NCI-H345 treated with DMSO at 0.1 percent for 48 hours (cell line): ENCODE results near the gene MPP3.

Experiments used
- DNase-seq: peaks from one replicate; lab custom pipeline; 2025; ENCODE audit not compliant: unreplicated experiment; lab: John Stamatoyannopoulos, UW

The MPP3 gene

GRCh38 chr17:43832168-43832975, 574 bp downstream of the MPP3 start:
- DNase-seq: no peak

GRCh38 chr17:43831633-43832032, 1.3 kb downstream of the MPP3 start:
- DNase-seq: no peak

GRCh38 chr17:43830510-43831140, 2.3 kb downstream of the MPP3 start:
- no peak for DNase-seq

GRCh38 chr17:43829738-43830137, 3.2 kb downstream of the MPP3 start:
- DNase-seq: no peak

DNA sequence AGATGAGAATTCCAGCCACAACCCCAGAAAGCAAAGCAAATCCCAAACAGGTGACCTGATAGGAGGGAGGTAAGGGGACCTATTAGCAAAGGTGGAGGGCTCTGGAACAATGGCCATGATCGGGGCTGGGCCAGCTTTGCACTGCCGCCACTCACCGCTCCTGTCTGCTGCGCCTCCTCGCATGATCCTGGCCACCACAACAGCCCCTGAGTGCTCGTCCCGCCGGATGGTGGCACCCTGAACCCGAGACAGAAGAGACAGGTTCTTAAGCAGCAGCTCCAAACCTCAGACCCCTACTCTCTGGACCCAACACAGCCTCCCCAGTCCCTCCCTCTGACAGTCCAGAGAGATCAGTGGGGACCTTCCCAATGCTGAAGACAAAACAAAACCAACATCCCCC, 5.3 kb downstream of the MPP3 start:
- no peak for DNase-seq

- DNase-seq: no peak
These were observed 6.7 kb downstream of the MPP3 start for GRCh38 chr17:43826206-43826605.

GRCh38 chr17:43825567-43825966, 7.4 kb downstream of the MPP3 start:
- no peak for DNase-seq

DNA sequence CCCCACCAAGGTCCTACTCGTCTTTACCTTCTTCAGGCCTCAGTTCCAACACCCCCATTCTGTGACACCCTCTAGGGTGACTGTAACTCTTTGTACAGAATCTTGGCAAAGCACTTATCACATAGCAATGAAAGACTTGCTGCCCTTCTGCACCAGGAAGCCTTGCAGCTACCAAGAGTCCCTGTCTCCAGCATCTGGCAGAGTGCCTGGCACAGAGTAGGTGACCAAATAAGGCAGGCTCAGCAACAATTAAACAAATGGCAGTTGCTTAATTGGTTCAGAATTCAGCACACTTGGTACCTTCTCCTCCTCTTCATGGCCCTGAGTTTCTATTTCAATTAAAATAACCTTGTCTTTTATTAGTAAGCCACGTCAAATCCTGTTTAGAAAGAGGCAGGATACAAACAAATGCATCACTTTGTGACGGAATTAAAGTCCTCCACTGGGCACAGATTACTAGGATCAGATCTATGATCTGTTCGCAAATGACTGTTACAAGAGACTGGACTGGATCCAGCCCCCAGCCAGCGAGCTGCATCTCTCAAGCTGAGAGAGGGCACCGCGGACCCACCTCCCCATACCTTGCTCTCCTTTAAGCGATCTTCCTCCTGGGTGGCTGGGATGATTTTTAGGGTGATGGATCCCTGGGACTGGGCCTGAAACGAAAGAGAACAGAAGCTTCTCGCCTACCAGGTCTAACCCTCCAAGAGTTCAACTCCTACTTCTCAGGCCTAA, 9.4 kb downstream of the MPP3 start:
- DNase-seq: no peak

GRCh38 chr17:43822570-43823190, 10.3 kb downstream of the MPP3 start:
- no peak for DNase-seq

GRCh38 chr17:43820759-43821158, 12.2 kb downstream of the MPP3 start:
- no peak for DNase-seq

DNA sequence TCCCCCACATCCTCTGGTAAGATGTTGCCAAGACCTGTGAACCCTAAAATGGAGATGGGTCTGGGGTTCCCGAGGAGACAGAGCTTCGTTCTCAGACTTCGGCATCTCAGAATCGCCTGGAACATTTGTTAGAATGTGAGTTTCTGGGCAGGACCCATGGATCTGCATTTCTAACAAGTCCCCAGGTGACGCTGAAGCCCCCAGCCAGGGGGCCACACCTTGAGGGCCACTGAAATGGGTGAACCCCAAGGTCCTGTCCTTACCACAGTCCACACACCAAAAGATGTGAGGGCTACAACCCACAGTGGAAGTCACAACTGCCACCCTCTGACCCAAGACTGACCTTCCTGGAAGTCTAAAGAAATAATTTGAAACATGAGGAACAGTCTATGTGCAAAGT, 14.0 kb downstream of the MPP3 start:
- no peak for DNase-seq

- no peak for DNase-seq
These were observed 15.1 kb downstream of the MPP3 start for GRCh38 chr17:43817826-43818225.

- no peak for DNase-seq
These were observed 16.3 kb downstream of the MPP3 start for GRCh38 chr17:43816336-43817320.

- DNase-seq: no peak
These were observed 18.2 kb downstream of the MPP3 start for GRCh38 chr17:43814714-43815113.

DNA sequence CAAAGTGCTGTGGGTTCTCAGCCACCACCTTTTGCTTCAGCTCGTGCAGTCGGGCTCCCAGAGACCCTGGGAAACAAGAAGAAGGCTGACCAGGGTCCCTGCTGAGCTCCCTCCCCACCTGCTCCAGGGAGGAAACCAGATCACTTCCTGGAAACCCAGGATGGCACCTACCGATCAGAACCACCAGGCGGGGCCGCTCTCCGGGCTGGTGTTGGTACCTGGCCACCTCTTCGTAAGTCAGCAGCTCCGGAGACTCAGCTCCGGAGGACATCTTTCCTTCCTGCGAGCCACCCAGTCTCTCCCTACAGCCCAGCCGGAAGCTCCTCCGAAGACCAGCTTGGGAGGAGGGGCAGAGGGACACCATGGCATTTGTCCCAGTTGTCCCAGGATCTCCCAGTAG, 18.9 kb downstream of the MPP3 start:
- no peak for DNase-seq

- DNase-seq: no peak
These were observed 19.6 kb downstream of the MPP3 start for GRCh38 chr17:43813386-43813785.

GRCh38 chr17:43812396-43813265, 20.3 kb downstream of the MPP3 start:
- DNase-seq: no peak

GRCh38 chr17:43810823-43811222, 22.1 kb downstream of the MPP3 start:
- DNase-seq: no peak

GRCh38 chr17:43810226-43810715, 22.7 kb downstream of the MPP3 start:
- DNase-seq: no peak
